GM23248 (cell line): ENCODE results near the gene NGF.

Experiments
- EZH2 ChIP-seq: fragments of 200-600 bp; sonication (generic); IDR thresholded peaks from 2 replicates; pipeline ENCODE4 v1.6.1; 2018; ENCODE audit warnings: antibody characterized with exemption, mild to moderate bottlenecking; ENCODE audit not compliant: insufficient read depth, poor library complexity, severe bottlenecking
- EZH2phosphoT487 ChIP-seq: fragments of 200-600 bp; sonication (generic); IDR thresholded peaks from 2 replicates; pipeline ENCODE4 v1.6.1; 2018; ENCODE audit warnings: antibody characterized with exemption, moderate library complexity, mild to moderate bottlenecking, low read depth; ENCODE audit not compliant: insufficient read depth

DNA sequence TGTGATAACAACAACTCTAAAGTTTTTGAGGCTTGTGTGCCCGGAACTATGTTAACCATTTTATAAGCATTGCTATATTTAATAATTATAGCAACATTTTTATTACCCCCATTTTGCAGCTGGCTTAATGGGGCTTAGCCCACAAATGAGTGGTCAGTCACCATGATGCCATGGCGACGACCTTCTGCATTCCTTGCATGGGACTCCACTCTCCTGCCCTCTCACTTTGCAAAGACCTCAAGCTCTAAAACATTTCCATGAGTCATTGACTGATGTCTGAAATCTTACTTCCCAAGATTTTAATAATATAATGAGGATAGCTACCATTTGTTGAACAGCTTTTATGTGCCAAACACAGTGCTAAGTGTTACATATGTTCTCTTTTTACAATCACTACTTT lies 15.4 kb downstream of the NGF start:
- TF ChIP-seq EZH2phosphoT487 (no peak), EZH2 (no peak)
